OCI-LY7 (cell line): Measurements from ENCODE around the gene ANGPT4. TPM values are rescaled to one million over a fixed set of nuclear protein-coding genes. Genes with fewer than 3 reads are reported as not detected.

Experiments used
- BruUV-seq: library from RNA; stranded (reverse); fragments of 400-500 nt; replicated peaks from 2 replicates; lab custom pipeline; 2021; lab: Mats Ljungman, UMichigan
- CTCF ChIA-PET: fragments of 300-600 bp; sonication (Branson Sonifier 250); formaldehyde crosslinking; loops from one replicate; lab custom pipeline; 2022; ENCODE audit warnings: antibody characterized with exemption; ENCODE audit not compliant: unreplicated experiment; lab: Charles Lee
- POLR2A ChIA-PET: fragments of 300-600 bp; sonication (Branson Sonifier 250); formaldehyde crosslinking; loops from one replicate; lab custom pipeline; 2022; ENCODE audit warnings: antibody characterized with exemption; lab: Charles Lee
- DNase-seq: peaks from one replicate; pipeline ENCODE4 v3.0.0-alpha.2; 2015; ENCODE audit warnings: low spot score
- H2AFZ ChIP-seq: fragments of 200-600 bp; sonication (generic), shearing (Covaris generic); 2 replicates; pipeline ENCODE4 v1.6.1; 2014; ENCODE audit warnings: mild to moderate bottlenecking, antibody characterized with exemption, low read length, moderate library complexity
- H3K27ac ChIP-seq: fragments of 200-600 bp; sonication (generic); 2 replicates; pipeline ENCODE4 v1.5.1; 2014; ENCODE audit warnings: mixed run types, low read depth, mild to moderate bottlenecking, moderate library complexity, low read length, inconsistent platforms; ENCODE audit not compliant: poor library complexity, severe bottlenecking
- H3K36me3 ChIP-seq: fragments of 200-600 bp; sonication (generic); 2 replicates; pipeline ENCODE4 v1.6.1; 2014; ENCODE audit warnings: mild to moderate bottlenecking, antibody characterized with exemption, low read length, moderate library complexity, mixed read lengths; ENCODE audit not compliant: insufficient read depth
- H3K4me1 ChIP-seq: fragments of 200-600 bp; sonication (generic); 2 replicates; pipeline ENCODE4 v1.5.1; 2014; ENCODE audit warnings: mild to moderate bottlenecking, low read length; ENCODE audit not compliant: insufficient read depth, poor library complexity, severe bottlenecking
- H3K4me2 ChIP-seq: fragments of 200-600 bp; sonication (generic); 2 replicates; pipeline ENCODE4 v1.6.1; 2014; ENCODE audit warnings: mild to moderate bottlenecking, low read length
- H3K4me3 ChIP-seq: fragments of 200-600 bp; sonication (generic); 2 replicates; pipeline ENCODE4 v1.5.1; 2014; ENCODE audit warnings: mild to moderate bottlenecking, low read depth, low read length; ENCODE audit not compliant: poor library complexity, severe bottlenecking
- H3K79me2 ChIP-seq: fragments of 200-600 bp; sonication (generic); 2 replicates; pipeline ENCODE4 v1.6.1; 2016; ENCODE audit warnings: low read depth, mild to moderate bottlenecking, low read length, moderate library complexity, mixed read lengths; ENCODE audit not compliant: insufficient read depth
- H3K9me2 ChIP-seq: fragments of 200-600 bp; sonication (generic); 2 replicates; pipeline ENCODE4 v1.6.1; 2016; ENCODE audit warnings: mild to moderate bottlenecking, low read length, mixed read lengths; ENCODE audit not compliant: insufficient read depth
- H3K9me3 ChIP-seq: fragments of 200-600 bp; sonication (generic); 2 replicates; pipeline ENCODE4 v1.6.1; 2014; ENCODE audit warnings: mild to moderate bottlenecking, mixed run types, low read length, mixed read lengths
- H4K20me1 ChIP-seq: fragments of 200-600 bp; sonication (generic); 2 replicates; pipeline ENCODE4 v1.6.1; 2014; ENCODE audit warnings: mild to moderate bottlenecking, antibody characterized with exemption, low read length, moderate library complexity, mixed read lengths; ENCODE audit not compliant: insufficient read depth
- CTCF ChIP-seq: fragments of 200-600 bp; sonication (generic); conservative IDR thresholded peaks from 2 replicates; pipeline ENCODE4 v1.5.1; 2014; ENCODE audit warnings: mild to moderate bottlenecking, antibody characterized with exemption, low read length, moderate library complexity, mixed read lengths
- EZH2phosphoT487 ChIP-seq: fragments of 200-600 bp; sonication (generic); IDR thresholded peaks from 2 replicates; pipeline ENCODE4 v1.6.1; 2018; ENCODE audit warnings: low read depth, borderline replicate concordance, mild to moderate bottlenecking, mixed run types, antibody characterized with exemption, low read length, moderate library complexity, mixed read lengths
- intact Hi-C: fragments of 100-400 bp; cut with micrococcal nuclease; formaldehyde crosslinking; loops from one replicate; pipeline ENCODE4 v1.10.0; 2022; ENCODE audit not compliant: unreplicated experiment
- total RNA-seq, 2 experiments: library from RNA; depleted of rRNA in 1 of 2; stranded (reverse); fragments of >200 nt in 1 of 2; shearing (Covaris generic) in 1 of 2; gene quantifications; 2 replicates each; pipeline ENCODE4 v1.2.3, GENCODE V29; 2014 to 2022

ANGPT4 gene
- total RNA-seq, 2 experiments from 2014 or later = not detected

GRCh38 chr20:957544-957943 lies 41.4 kb upstream of the ANGPT4 start:
- CTCF ChIA-PET = no interaction called here
- no peak for DNase-seq

GRCh38 chr20:956330-956951 lies 40.3 kb upstream of the ANGPT4 start:
- Histone ChIP-seq H3K4me2 (no peak overlapping the region), H3K4me1 (no peaks in the 10 kb centered on the region), H3K27ac (no peak overlapping the region), H2AFZ (no peak overlapping the region), H4K20me1 (no peaks in the 10 kb centered on the region), H3K36me3 (no peaks in the 10 kb centered on the region), H3K9me3 (no peaks in the 10 kb centered on the region), H3K4me3 (no peak overlapping the region), H3K79me2 (no peaks in the 10 kb centered on the region), H3K9me2 (no peaks in the 10 kb centered on the region)
- TF ChIP-seq CTCF (peak; percentile 96), EZH2phosphoT487 (no peak)
- no TSS peak for BruUV-seq
- peak; percentile 73 for DNase-seq
- intact Hi-C loops = loop anchor here (1.0 to 10.0 kb wide), 2 partner anchors 140 to 258 kb away; no protein-coding TSS in a partner anchor
- ChIA-PET CTCF (no interaction called here), POLR2A (interaction anchor here (0.6 to 0.8 kb wide), 2 partner anchors 8 to 15 kb away, joined by 3 to 4 read pairs; no protein-coding TSS in a partner anchor)

More at GRCh38 chr20:957544-957943, 41.4 kb upstream of the ANGPT4 start:
- Histone ChIP-seq H3K27ac (no peak overlapping the region), H3K4me2 (no peak overlapping the region), H3K79me2 (no peaks in the 10 kb centered on the region), H3K4me3 (no peak overlapping the region), H4K20me1 (no peaks in the 10 kb centered on the region), H3K9me2 (no peaks in the 10 kb centered on the region), H2AFZ (no peak overlapping the region), H3K4me1 (no peaks in the 10 kb centered on the region), H3K9me3 (no peaks in the 10 kb centered on the region), H3K36me3 (no peaks in the 10 kb centered on the region)
- TF ChIP-seq CTCF (no peak), EZH2phosphoT487 (no peak)
- POLR2A ChIA-PET = no interaction called here
- BruUV-seq = no TSS peak
- intact Hi-C loops = loop anchor here (10.0 kb wide), 1 partner anchor 257 kb away; no protein-coding TSS in a partner anchor

GRCh38 chr20:955656-956055 lies 39.5 kb upstream of the ANGPT4 start:
- intact Hi-C loops = loop anchor here (1.0 to 10.0 kb wide), 2 partner anchors 139 to 259 kb away; no protein-coding TSS in a partner anchor
- Histone ChIP-seq H3K9me3 (no peaks in the 10 kb centered on the region), H2AFZ (no peak overlapping the region), H3K36me3 (no peaks in the 10 kb centered on the region), H3K4me3 (no peak overlapping the region), H3K9me2 (no peaks in the 10 kb centered on the region), H3K4me2 (no peak overlapping the region), H4K20me1 (no peaks in the 10 kb centered on the region), H3K4me1 (no peaks in the 10 kb centered on the region), H3K79me2 (no peaks in the 10 kb centered on the region), H3K27ac (no peak overlapping the region)
- ChIA-PET POLR2A (interaction anchor here (0.6 kb wide), 1 partner anchor 19 kb away, joined by 3 read pairs; no protein-coding TSS in a partner anchor), CTCF (interaction anchor here (1.4 kb wide), 1 partner anchor 109 kb away, joined by 4 read pairs; no protein-coding TSS in a partner anchor)
- BruUV-seq = no TSS peak
- no peak for DNase-seq
- TF ChIP-seq EZH2phosphoT487 = no peak
- no peak for TF ChIP-seq CTCF
